ENCODE results near the gene TTC38.

DNA sequence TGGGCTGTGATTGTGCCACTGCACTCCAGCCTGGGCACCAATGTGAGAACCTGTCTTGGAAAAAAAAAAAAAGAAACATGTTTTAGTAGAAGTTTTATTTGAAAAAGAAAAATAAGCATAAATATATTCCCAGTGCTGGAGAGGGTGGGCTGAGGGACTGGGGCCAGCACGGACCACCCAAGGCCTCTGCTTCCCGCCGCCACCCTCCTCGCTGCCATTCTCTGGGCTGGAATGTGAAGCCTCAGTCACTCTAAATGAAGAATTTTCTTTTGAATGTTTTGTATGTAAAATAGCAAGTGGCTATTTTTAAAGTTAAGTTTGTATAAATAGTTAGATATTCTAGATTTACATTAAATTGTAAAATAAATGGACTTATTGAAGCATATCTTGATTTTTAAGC is 62.6 kb downstream of the TTC38 start:
- no peak for TF ChIP-seq CTCF (IDR thresholded peaks at IDR 0.05)
- TF ChIP-seq POLR2A (IDR thresholded peaks at IDR 0.05) = no peak
